Caco-2 (cell line): ENCODE results near the gene OSBPL1A. TPM values are rescaled to one million over a fixed set of nuclear protein-coding genes. Genes with fewer than 3 reads are reported as not detected.

ENCODE experiments used
- BruUV-seq: library from RNA; stranded (reverse); fragments of 400-500 nt; replicated peaks from 2 replicates; lab custom pipeline; 2021; lab: Mats Ljungman, UMichigan
- CTCF ChIA-PET: fragments of 300-600 bp; sonication (Branson Sonifier 250); formaldehyde crosslinking; loops from one replicate; lab custom pipeline; 2022; ENCODE audit warnings: antibody characterized with exemption; lab: Charles Lee
- POLR2A ChIA-PET: fragments of 300-600 bp; sonication (Branson Sonifier 250); formaldehyde crosslinking; loops from one replicate; lab custom pipeline; 2022; ENCODE audit warnings: antibody characterized with exemption; lab: Charles Lee
- DNase-seq, 2 experiments: peaks; one replicate each; pipeline versions ENCODE4 v3.0.0 to v3.0.0-alpha.2; 2020 to 2022
- H3K27me3 ChIP-seq: replicated peaks from 2 replicates; pipeline ENCODE4 v1.6.0; 2011; ENCODE audit warnings: low read length; ENCODE audit not compliant: control insufficient read depth, insufficient read depth
- H3K36me3 ChIP-seq: 2 replicates; pipeline ENCODE4 v1.5.1; 2011; ENCODE audit warnings: low read length; ENCODE audit not compliant: control insufficient read depth, insufficient read depth
- H3K4me1 ChIP-seq: fragments of 250-450 bp; sonication (Bioruptor Pico); 2 replicates; pipeline ENCODE4 v1.5.1; 2020; ENCODE audit warnings: mild to moderate bottlenecking
- H3K4me3 ChIP-seq: 2 replicates; pipeline ENCODE4 v1.5.1; 2011; ENCODE audit warnings: low read depth, mild to moderate bottlenecking, control low read depth, low read length
- H3K9me3 ChIP-seq: fragments of 250-450 bp; sonication (Bioruptor Pico); 2 replicates; pipeline ENCODE4 v1.5.1; 2020; ENCODE audit warnings: mild to moderate bottlenecking, moderate library complexity
- H3K27ac Mint-ChIP-seq: one replicate; pipeline ENCODE4 v1.8.0; 2022; ENCODE audit warnings: mixed read lengths; ENCODE audit not compliant: unreplicated experiment
- H3K27me3 Mint-ChIP-seq: one replicate; pipeline ENCODE4 v1.8.0; 2022; ENCODE audit warnings: mixed read lengths; ENCODE audit not compliant: insufficient read depth, unreplicated experiment
- H3K36me3 Mint-ChIP-seq: one replicate; pipeline ENCODE4 v1.8.0; 2022; ENCODE audit warnings: mild to moderate bottlenecking, mixed read lengths; ENCODE audit not compliant: insufficient read depth, unreplicated experiment
- H3K4me1 Mint-ChIP-seq: one replicate; pipeline ENCODE4 v1.8.0; 2022; ENCODE audit warnings: low read depth, mixed read lengths; ENCODE audit not compliant: unreplicated experiment
- H3K4me3 Mint-ChIP-seq: one replicate; pipeline ENCODE4 v1.8.0; 2022; ENCODE audit warnings: mild to moderate bottlenecking, moderate library complexity, mixed read lengths; ENCODE audit not compliant: unreplicated experiment
- H3K9me3 Mint-ChIP-seq: one replicate; pipeline ENCODE4 v1.8.0; 2022; ENCODE audit warnings: mixed read lengths; ENCODE audit not compliant: unreplicated experiment
- intact Hi-C: fragments of 100-400 bp; cut with micrococcal nuclease; formaldehyde crosslinking; loops from one replicate; pipeline ENCODE4 v1.10.0; 2022; ENCODE audit not compliant: unreplicated experiment
- total RNA-seq: library from RNA; stranded (reverse); gene quantifications from 2 replicates; pipeline ENCODE4 v1.2.3, GENCODE V29; 2022
- TF ChIP-seq, protein P1 (sequence below), 2 experiments: fragments of 200-600 bp in 1 of 2; IDR thresholded peaks; 1 replicate in 1 of 2; 2 replicates in 1 of 2; pipeline versions ENCODE4 v1.5.1 to v1.8.0; 2011 to 2022; ENCODE audit warnings: antibody characterized with exemption in 1 of 2, control low read depth in 1 of 2, inconsistent platforms in 1 of 2, low read depth in 1 of 2, low read length in 1 of 2, mild to moderate bottlenecking in 1 of 2, moderate library complexity in 1 of 2; ENCODE audit not compliant: insufficient read depth in 1 of 2, severe bottlenecking in 1 of 2, unreplicated experiment in 1 of 2

The OSBPL1A gene
- total RNA-seq, 1 experiment from 2014 or later = 15.7 TPM

DNA sequence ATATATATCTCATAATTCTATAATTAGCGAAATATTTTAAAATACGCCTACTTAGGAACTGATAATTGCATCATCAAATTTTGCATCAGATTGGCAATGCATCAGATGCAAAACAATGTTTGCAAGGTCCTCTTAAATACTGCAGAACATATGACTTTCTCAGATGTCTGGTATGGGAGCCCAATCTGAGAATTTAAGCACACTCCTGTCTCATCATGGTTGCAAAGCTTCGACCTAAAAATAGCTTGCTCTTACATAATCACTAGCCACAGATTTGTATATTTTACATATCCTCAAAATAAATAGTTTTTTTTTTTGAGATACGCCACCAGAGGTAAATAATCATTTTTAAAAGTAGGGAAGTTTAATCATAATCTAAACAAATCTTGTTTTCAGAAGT, 135.5 kb downstream of the OSBPL1A start:
- no peaks in the 10 kb centered on the region for H3K36me3 ChIP-seq
- no peaks in the 10 kb centered on the region for H3K9me3 ChIP-seq
- ChIA-PET POLR2A (no interaction called here), CTCF (no interaction called here)
- Mint-ChIP-seq H3K27me3 (no peaks in the 10 kb centered on the region), H3K4me1 (no peaks in the 10 kb centered on the region), H3K9me3 (no peaks in the 10 kb centered on the region), H3K36me3 (no peaks in the 10 kb centered on the region), H3K4me3 (no peak overlapping the region), H3K27ac (no peak overlapping the region)
- no peak for DNase-seq
- H3K4me3 ChIP-seq = no peak overlapping the region
- BruUV-seq = no TSS peak
- TF ChIP-seq, protein P1, sequence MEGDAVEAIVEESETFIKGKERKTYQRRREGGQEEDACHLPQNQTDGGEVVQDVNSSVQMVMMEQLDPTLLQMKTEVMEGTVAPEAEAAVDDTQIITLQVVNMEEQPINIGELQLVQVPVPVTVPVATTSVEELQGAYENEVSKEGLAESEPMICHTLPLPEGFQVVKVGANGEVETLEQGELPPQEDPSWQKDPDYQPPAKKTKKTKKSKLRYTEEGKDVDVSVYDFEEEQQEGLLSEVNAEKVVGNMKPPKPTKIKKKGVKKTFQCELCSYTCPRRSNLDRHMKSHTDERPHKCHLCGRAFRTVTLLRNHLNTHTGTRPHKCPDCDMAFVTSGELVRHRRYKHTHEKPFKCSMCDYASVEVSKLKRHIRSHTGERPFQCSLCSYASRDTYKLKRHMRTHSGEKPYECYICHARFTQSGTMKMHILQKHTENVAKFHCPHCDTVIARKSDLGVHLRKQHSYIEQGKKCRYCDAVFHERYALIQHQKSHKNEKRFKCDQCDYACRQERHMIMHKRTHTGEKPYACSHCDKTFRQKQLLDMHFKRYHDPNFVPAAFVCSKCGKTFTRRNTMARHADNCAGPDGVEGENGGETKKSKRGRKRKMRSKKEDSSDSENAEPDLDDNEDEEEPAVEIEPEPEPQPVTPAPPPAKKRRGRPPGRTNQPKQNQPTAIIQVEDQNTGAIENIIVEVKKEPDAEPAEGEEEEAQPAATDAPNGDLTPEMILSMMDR (IDR thresholded peaks at IDR 0.05; ENCODE audit: insufficient read depth in 1 of 2, low read depth in 1 of 2, low read length in 1 of 2, severe bottlenecking in 1 of 2, unreplicated experiment in 1 of 2) = no peak
- intact Hi-C loops = no loop called here
- no peaks in the 10 kb centered on the region for H3K27me3 ChIP-seq
- no peaks in the 10 kb centered on the region for H3K4me1 ChIP-seq

DNA sequence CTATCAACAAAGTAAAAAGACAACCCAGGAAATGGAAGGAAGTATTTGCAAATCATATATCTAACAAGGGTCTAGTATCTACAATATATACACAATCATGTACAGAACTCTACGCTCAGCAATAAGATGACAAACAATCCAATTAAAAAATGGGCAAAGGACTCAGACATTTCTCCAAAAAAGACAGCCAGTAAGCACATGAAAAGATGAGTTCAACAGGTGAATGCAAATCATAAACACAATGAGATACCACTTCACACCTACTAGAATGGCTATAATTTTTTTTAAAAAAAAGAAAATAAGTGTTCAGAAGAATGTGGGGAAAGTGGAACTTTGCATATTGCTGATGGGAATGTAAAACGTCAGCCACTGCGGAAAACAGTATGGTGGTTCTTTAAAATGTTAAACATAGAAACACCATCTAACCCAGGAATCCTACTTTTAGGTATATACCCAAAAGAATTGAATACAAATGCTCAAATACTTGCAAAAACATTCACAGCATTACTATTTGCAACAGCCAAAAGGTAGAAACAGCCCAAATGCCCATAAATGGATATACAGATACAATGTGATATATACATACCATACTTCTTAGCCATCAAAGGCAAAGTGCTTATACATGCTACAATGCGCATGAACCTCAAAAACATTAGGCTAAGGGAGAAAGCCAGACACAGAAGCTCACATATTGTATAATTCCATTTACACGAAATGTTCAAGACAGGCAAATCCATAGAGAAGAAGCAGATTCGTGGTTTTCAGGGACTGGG, 137.6 kb downstream of the OSBPL1A start:
- intact Hi-C loops = no loop called here
- no peak for DNase-seq
- TF ChIP-seq, protein P1 (IDR thresholded peaks at IDR 0.05; ENCODE audit: insufficient read depth in 1 of 2, low read depth in 1 of 2, low read length in 1 of 2, severe bottlenecking in 1 of 2, unreplicated experiment in 1 of 2) = no peak
- no peak overlapping the region for H3K4me3 ChIP-seq
- no peaks in the 10 kb centered on the region for H3K36me3 Mint-ChIP-seq
- no peaks in the 10 kb centered on the region for H3K9me3 Mint-ChIP-seq
- no peaks in the 10 kb centered on the region for H3K36me3 ChIP-seq
- no peaks in the 10 kb centered on the region for H3K27me3 ChIP-seq
- POLR2A ChIA-PET = no interaction called here
- H3K27me3 Mint-ChIP-seq = no peaks in the 10 kb centered on the region
- CTCF ChIA-PET = no interaction called here
- no peaks in the 10 kb centered on the region for H3K9me3 ChIP-seq
- BruUV-seq = no TSS peak
- H3K4me1 ChIP-seq = no peaks in the 10 kb centered on the region
- no peak overlapping the region for H3K27ac Mint-ChIP-seq
- H3K4me3 Mint-ChIP-seq = no peak overlapping the region
- no peaks in the 10 kb centered on the region for H3K4me1 Mint-ChIP-seq

DNA sequence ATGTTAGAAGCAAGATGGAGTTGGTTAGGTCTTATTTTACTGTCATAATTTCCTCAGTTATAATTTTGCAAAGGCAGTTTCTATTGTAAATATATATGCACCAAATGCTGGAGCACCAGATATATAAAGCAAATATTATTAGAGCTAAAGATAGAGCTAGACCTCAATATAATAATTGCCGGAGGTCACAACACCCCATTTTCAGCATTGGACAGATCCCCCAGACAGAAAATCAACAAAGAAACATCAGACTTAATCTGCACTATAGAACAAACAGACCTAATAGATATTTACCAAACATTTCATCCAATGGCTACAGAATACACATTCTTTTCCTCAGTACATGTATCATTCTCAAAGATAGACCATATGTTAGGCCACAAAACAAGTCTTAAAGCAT, 143.6 kb downstream of the OSBPL1A start:
- intact Hi-C loops = no loop called here
- no TSS peak for BruUV-seq
- Histone ChIP-seq H3K4me3 (no peak overlapping the region), H3K4me1 (no peaks in the 10 kb centered on the region), H3K27me3 (no peaks in the 10 kb centered on the region), H3K9me3 (no peaks in the 10 kb centered on the region), H3K36me3 (peaks cover 1% of the 10 kb centered on the region)
- Mint-ChIP-seq H3K36me3 (no peaks in the 10 kb centered on the region), H3K27me3 (no peaks in the 10 kb centered on the region), H3K4me1 (peaks cover 7% of the 10 kb centered on the region), H3K27ac (no peak overlapping the region), H3K9me3 (no peaks in the 10 kb centered on the region), H3K4me3 (no peak overlapping the region)
- ChIA-PET POLR2A (no interaction called here), CTCF (no interaction called here)
- TF ChIP-seq, protein P1 (IDR thresholded peaks at IDR 0.05; ENCODE audit: insufficient read depth in 1 of 2, low read depth in 1 of 2, low read length in 1 of 2, severe bottlenecking in 1 of 2, unreplicated experiment in 1 of 2) = no peak
- no peak for DNase-seq
